ENCODE results near the gene PCAT7.

The PCAT7 gene

DNA sequence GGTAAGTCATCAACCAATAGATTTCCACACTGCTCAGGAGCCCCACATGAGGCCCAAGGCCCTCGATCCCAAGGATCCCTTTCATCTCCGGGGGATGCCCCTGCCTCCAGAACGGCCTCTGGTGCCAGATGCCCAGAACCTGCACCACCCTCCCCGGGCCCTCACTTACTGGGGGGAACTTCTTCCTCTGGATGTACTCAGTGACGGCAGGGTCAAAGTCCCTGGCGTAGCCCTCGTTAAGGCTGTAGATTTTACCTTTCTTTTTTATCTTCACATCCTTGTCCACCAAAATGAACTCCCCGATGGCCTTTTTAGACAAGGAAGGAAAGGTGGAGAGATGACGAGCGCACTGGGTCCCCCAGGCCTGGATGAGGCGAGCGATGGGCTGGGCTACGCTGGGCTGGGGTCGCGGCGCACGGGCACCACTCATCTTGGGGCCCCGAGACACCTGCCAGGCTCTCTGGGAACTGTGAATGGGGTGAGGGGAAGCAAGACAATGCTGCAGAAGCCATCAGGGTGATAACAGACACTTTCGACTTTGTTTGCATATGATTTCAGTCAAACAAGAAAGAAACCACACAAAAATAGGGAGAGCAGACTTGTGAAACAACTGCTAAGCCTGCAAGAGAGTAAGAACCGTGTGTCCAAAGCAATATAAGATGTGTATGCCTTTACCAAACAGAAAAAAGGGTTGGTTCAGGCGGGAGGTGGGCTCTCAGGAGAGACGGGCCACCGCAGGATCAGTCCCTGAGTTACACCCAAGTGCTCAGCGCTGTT is 52.0 kb downstream of the PCAT7 start:
- no peak for DNase-seq

- no peak for DNase-seq
These were observed 52.5 kb downstream of the PCAT7 start for GRCh38 chr9:94607423-94607691.

DNA sequence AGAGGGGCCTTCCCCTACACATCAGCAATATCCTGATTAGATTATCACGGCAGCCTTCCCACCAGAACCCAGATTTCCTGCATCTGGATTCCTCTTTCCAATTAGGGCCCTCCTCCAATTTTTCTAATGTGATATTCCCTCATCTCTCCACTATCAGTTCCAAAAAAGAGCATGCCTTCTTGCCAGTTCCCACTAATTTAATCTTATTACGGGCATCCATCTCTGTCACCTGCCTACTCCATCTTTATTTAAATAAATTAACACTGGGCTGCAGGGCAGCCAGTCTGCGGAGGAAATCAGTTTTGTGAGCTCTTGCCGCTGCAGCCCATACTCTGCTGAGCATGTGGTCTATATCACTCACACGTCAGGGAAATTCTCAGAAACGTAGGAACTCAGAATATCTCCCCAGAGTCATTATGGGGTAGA is 55.3 kb downstream of the PCAT7 start:
- DNase-seq, result no peak

DNA sequence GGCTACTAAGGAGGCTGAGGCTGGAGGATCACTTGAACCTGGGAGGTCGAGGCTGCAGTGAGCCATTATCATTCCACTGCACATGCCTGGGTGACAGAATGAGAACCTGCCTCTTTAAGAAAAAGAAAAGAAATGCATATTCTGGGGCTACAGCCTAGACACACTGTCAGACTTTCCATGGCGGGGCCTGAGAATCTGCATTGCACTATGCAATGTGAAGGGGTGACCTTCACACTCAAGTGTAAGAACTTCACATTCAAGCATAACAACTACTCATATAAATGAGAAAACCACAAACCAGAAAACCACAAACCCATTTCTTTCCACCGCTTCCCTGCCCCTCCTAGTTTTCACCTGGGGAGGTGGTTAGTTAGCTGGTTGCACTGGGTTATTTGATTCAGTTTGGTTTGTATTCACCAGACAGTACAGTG is 56.8 kb downstream of the PCAT7 start:
- DNase-seq, result peak in 1 of 3 experiments; percentile 21

DNA sequence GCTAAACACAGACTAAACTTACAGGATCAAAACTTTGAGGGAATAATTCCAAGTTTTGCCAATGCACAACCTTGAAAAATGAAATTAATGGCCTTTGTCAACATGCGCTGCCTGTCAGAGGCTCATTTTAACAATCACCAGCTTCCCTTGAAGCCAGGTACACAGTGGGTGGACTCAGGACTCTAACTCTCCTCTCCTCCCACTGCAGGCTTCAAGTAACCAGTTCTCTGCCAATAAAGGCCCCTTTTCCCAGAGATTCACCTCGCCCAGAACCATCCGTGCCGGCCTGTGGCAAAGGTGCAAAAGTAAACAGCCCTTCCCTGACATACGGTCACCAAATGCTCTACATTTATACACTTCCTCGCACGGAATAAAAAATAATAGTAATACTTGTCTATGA is 57.2 kb downstream of the PCAT7 start:
- no peak for DNase-seq

DNA sequence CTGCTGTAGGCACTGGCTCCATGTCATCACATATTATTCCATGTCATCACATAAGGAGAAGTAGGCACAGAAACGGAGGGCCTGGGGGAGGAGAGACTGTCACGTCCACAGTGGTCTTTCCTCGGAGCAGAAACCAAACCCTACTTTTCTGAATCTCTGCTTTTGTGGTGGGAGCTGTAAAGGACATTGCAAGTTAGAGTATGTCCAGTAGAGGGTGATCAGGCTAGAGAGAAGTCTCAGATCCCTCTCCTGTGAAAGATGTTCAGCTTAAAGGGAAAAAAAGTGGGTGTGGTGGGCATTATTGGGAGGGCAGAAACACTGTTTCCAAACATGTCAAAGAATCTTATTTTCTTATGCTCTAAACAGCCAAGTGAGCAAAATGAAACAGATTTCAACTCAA is 58.1 kb downstream of the PCAT7 start:
- no peak for DNase-seq

GRCh38 chr9:94619026-94619425 is 64.1 kb downstream of the PCAT7 start:
- DNase-seq, result no peak

All from NCI-H1417 (cell line).